GM12878 (cell line): Measurements from ENCODE around the gene WDR31. TPM values are rescaled to one million over a fixed set of nuclear protein-coding genes. Genes with fewer than 3 reads are reported as not detected.

ENCODE experiments used
- ATAC-seq: fragments of 200-7000 bp; cut with Tn5 transposase; 3 replicates; pipeline ENCODE4 v1.9.1; 2020; ENCODE audit warnings: mild to moderate bottlenecking, moderate library complexity
- BruUV-seq: library from RNA; stranded (reverse); fragments of 400-500 nt; replicated peaks from 2 replicates; lab custom pipeline; 2021; lab: Mats Ljungman, UMichigan
- CTCF ChIA-PET: fragments of 300-600 bp; sonication (Branson Sonifier 250); formaldehyde crosslinking; extraction: SDS; loops from one replicate; lab custom pipeline; 2021; ENCODE audit warnings: inconsistent platforms; lab: Yijun Ruan, JAX
- POLR2A ChIA-PET: fragments of 350-600 bp; formaldehyde crosslinking; extraction: SDS; loops from one replicate; lab custom pipeline; 2021; ENCODE audit warnings: inconsistent platforms; lab: Charles Lee
- RAD21 ChIA-PET: fragments of 300-600 bp; sonication (Branson Sonifier 250); formaldehyde crosslinking; loops from one replicate; lab custom pipeline; 2023; ENCODE audit warnings: antibody characterized with exemption; ENCODE audit not compliant: unreplicated experiment; lab: Charles Lee
- SMC1A ChIA-PET: fragments of 300-600 bp; sonication (Branson Sonifier 250); formaldehyde crosslinking; loops from one replicate; lab custom pipeline; 2023; ENCODE audit not compliant: unreplicated experiment, uncharacterized antibody; lab: Charles Lee
- DNase-seq: peaks from one replicate; pipeline ENCODE4 v3.0.0-alpha.2; 2011; ENCODE audit warnings: low read depth, low spot score
- FAIRE-seq: peaks from 3 replicates; lab custom pipeline; 2011; peaks lifted over from hg19 to GRCh38; lab: Jason Lieb, UNC
- H2AFZ ChIP-seq: 2 replicates; pipeline ENCODE4 v1.6.0; 2011; ENCODE audit warnings: low read depth, low read length, control low read depth; ENCODE audit not compliant: control insufficient read depth
- H3K27ac ChIP-seq: 2 replicates; pipeline ENCODE4 v1.5.1; 2011; ENCODE audit warnings: control low read depth; ENCODE audit not compliant: control insufficient read depth, insufficient read depth
- H3K27me3 ChIP-seq, 2 experiments: replicated peaks in 1 of 2; 2 replicates each; pipeline versions ENCODE4 v1.6.0 to v1.6.1; 2011; ENCODE audit warnings: low read length in 1 of 2; ENCODE audit not compliant: control insufficient read depth in 2 of 2, insufficient read depth in 2 of 2
- H3K36me3 ChIP-seq, 2 experiments: 2 replicates each; pipeline ENCODE4 v1.5.1; 2011; ENCODE audit warnings: low read length in 1 of 2; ENCODE audit not compliant: control insufficient read depth in 2 of 2, insufficient read depth in 2 of 2
- H3K4me1 ChIP-seq: 2 replicates; pipeline ENCODE4 v1.6.1; 2011; ENCODE audit warnings: mild to moderate bottlenecking, low read length, moderate library complexity, mixed read lengths; ENCODE audit not compliant: control insufficient read depth, insufficient read depth
- H3K4me2 ChIP-seq: 2 replicates; pipeline ENCODE4 v1.6.0; 2011; ENCODE audit warnings: control low read depth; ENCODE audit not compliant: control insufficient read depth, insufficient read depth
- H3K4me3 ChIP-seq: fragments of 200-600 bp; sonication (generic); 2 replicates; pipeline ENCODE4 v1.5.1; 2016
- H3K79me2 ChIP-seq: 2 replicates; pipeline ENCODE4 v1.6.0; 2011; ENCODE audit warnings: low read length; ENCODE audit not compliant: control insufficient read depth, insufficient read depth
- H3K9ac ChIP-seq: 2 replicates; pipeline ENCODE4 v1.8.0; 2011; ENCODE audit warnings: low read length, control low read depth, mixed read lengths; ENCODE audit not compliant: control insufficient read depth, insufficient read depth
- H3K9me3 ChIP-seq: replicated peaks from 3 replicates; pipeline ENCODE4 v1.5.1; 2011; ENCODE audit warnings: mild to moderate bottlenecking, low read length; ENCODE audit not compliant: control insufficient read depth, insufficient read depth
- H4K20me1 ChIP-seq: 2 replicates; pipeline ENCODE4 v1.6.0; 2011; ENCODE audit not compliant: control insufficient read depth, insufficient read depth
- HCFC1 ChIP-seq: fragments of 150-350 bp; IDR thresholded peaks from 2 replicates; pipeline ENCODE4 v1.6.1; 2014; ENCODE audit warnings: low read length
- NR2F1 ChIP-seq: fragments of 450-650 bp; conservative IDR thresholded peaks from 2 replicates; pipeline ENCODE4 v1.6.1; 2017; ENCODE audit warnings: mild to moderate bottlenecking
- SP1 ChIP-seq: IDR thresholded peaks from one replicate; pipeline ENCODE4 v1.6.1; 2011; ENCODE audit warnings: low read depth, low read length
- TAF1 ChIP-seq: IDR thresholded peaks from 2 replicates; pipeline ENCODE4 v1.6.1; 2011; ENCODE audit warnings: mild to moderate bottlenecking, low read depth, low read length, borderline replicate concordance
- TBL1XR1 ChIP-seq: IDR thresholded peaks from 2 replicates; pipeline ENCODE4 v1.6.1; 2012; ENCODE audit warnings: low read depth, low read length, improper control_type of control experiment
- YY1 ChIP-seq: IDR thresholded peaks from 2 replicates; pipeline ENCODE4 v1.6.1; 2011; ENCODE audit warnings: low read depth, mild to moderate bottlenecking, low read length
- WGBS: methylation state at CpG from one replicate; pipeline ENCODE4 v1.1.6; 2016; ENCODE audit warnings: low lambda C conversion rate; ENCODE audit not compliant: insufficient replicate concordance, insufficient coverage; ENCODE audit errors: missing lambda C conversion rate; 5-methylcytosine and 5-hydroxymethylcytosine counted together
- in situ Hi-C: fragments of 300-500 bp; cut with MboI; formaldehyde crosslinking; loops from 9 replicates; pipeline ENCODE4 v1.14.3; 2018; ENCODE audit warnings: mixed read lengths
- intact Hi-C: fragments of 100-400 bp; cut with micrococcal nuclease; formaldehyde crosslinking; loops from one replicate; pipeline ENCODE4 v1.14.2; 2022; ENCODE audit not compliant: unreplicated experiment
- polyA plus RNA-seq, 11 experiments: library from polyadenylated mRNA; depleted of rRNA in 4 of 11; unstranded in 6 of 11; stranded (reverse) in 5 of 11; fragments of >200 nt; fragmentation: Nextera tagmentation in 4 of 11; fragmentation: Illumina TruSeq in 1 of 11; extraction: Ambion mirVana in 4 of 11; extraction: Trizol in 1 of 11; gene quantifications; 1 replicate in 1 of 11; 2 replicates in 10 of 11; pipeline versions ENCODE4 v1.2.1 to v1.2.3, GENCODE V29; 2011 to 2016; ENCODE audit warnings: inconsistent platforms in 2 of 11, missing spikeins in 2 of 11, low read depth in 1 of 11
- total RNA-seq, 4 experiments: library from RNA; depleted of rRNA in 3 of 4; stranded (reverse); fragments of >200 nt in 3 of 4; fragmentation: Illumina TruSeq in 1 of 4; extraction: Trizol in 1 of 4; gene quantifications; 2 replicates each; pipeline versions ENCODE4 v1.2.1 to v1.2.3, GENCODE V29; 2013 to 2021
- TF ChIP-seq, protein P1 (sequence below): fragments of 450-650 bp; formaldehyde crosslinking; IDR thresholded peaks from 2 replicates; pipeline ENCODE4 v1.4.0; 2022; ENCODE audit warnings: mild to moderate bottlenecking, moderate library complexity

Gene WDR31
- total and polyA plus RNA-seq, 10 of the 15 experiments (the other 5 are each of a cell fraction or from before 2014, with no cell fraction given) = 0.26 to 1.7 (median 0.79) TPM

DNA sequence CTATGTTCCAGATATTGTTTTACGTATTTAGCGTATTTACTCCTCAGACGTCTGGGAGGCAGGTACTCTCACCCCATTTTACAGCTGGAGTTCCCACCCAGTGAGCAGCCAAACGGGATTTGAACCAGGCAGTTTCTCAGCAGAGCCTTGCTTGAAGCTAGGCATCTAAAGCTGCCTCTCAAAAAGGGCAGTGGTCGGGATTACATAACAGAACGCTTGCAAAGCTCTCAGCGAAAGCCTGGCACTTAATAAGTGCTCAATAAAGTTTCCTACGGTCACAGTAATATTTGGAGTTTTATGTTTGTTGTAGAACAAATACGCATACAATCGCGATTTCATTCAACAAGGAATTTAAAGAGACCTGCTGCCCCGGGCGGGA is 9.0 kb upstream of the WDR31 start (continued):
- TF ChIP-seq, protein P1, sequence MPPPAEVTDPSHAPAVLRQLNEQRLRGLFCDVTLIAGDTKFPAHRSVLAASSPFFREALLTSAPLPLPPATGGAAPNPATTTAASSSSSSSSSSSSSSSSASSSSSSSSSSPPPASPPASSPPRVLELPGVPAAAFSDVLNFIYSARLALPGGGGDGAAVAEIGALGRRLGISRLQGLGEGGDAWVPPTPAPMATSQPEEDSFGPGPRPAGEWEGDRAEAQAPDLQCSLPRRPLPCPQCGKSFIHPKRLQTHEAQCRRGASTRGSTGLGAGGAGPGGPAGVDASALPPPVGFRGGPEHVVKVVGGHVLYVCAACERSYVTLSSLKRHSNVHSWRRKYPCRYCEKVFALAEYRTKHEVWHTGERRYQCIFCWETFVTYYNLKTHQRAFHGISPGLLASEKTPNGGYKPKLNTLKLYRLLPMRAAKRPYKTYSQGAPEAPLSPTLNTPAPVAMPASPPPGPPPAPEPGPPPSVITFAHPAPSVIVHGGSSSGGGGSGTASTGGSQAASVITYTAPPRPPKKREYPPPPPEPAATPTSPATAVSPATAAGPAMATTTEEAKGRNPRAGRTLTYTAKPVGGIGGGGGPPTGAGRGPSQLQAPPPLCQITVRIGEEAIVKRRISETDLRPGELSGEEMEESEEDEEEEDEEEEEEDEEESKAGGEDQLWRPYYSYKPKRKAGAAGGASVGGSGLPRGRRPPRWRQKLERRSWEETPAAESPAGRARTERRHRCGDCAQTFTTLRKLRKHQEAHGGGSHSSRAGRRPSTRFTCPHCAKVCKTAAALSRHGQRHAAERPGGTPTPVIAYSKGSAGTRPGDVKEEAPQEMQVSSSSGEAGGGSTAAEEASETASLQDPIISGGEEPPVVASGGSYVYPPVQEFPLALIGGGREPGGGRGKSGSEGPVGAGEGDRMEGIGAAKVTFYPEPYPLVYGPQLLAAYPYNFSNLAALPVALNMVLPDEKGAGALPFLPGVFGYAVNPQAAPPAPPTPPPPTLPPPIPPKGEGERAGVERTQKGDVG (CRISPR knock-in tag) = no peak
- TF ChIP-seq YY1 (no peak), HCFC1 (no peak)

DNA sequence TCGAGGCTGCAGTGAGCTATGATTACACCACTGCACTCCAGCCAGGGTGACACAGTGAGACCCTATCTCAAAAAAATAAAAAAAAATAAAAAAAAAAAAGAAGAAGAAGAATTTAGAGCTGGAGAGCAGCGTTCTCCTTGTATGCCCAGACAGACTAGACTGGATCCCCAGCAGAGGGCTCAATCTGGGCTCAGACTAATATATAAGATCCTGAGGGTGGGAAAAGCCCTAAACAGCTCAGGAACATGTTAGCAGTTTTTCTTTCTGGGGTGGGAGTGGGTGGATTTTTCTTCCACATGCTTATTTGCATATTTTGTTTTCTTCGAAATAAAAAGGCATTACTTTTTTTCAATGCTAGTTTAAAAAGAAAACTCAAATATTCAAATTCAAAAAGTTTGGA is 8.4 kb upstream of the WDR31 start:
- RAD21 ChIA-PET = interaction anchor here (1.2 to 1.5 kb wide), 3 partner anchors 11 to 73 kb away, joined by 3 to 4 read pairs (median 3); partner anchors contain the start of genes ALAD and CDC26
- Histone ChIP-seq H3K27me3 (no peaks in the 10 kb centered on the region; a peak in 2 of 4 replicates), H3K27ac (no peak overlapping the region), H3K4me3 (no peak overlapping the region), H3K36me3 (no peaks in the 10 kb centered on the region), H3K9ac (no peak overlapping the region)
- intact Hi-C loops (no loop called here), in situ Hi-C loops (no loop called here)
- POLR2A ChIA-PET = interaction anchor here (1.3 kb wide), 1 partner anchor 13 kb away, joined by 3 read pairs; no protein-coding TSS in a partner anchor
- DNase-seq = no peak
- no peak for FAIRE-seq
- TF ChIP-seq NR2F1 (no peak), HCFC1 (no peak), TAF1 (no peak), SP1 (no peak), TBL1XR1 (no peak)
- TF ChIP-seq, all 136 proteins: peak for 0
- Histone ChIP-seq H3K4me2 (no peak overlapping the region), H3K9me3 (no peaks in the 10 kb centered on the region), H4K20me1 (no peaks in the 10 kb centered on the region), H2AFZ (no peak overlapping the region), H3K79me2 (no peaks in the 10 kb centered on the region), H3K4me1 (peaks cover 19% of the 10 kb centered on the region)
- WGBS = 41% methylated on average over 3 of the region's 3 CpGs
- CTCF ChIA-PET = interaction anchor here (0.9 to 1.5 kb wide), 6 partner anchors 9 to 309 kb away, joined by 3 to 5 read pairs (median 3); partner anchors contain the start of gene WDR31
- no TSS peak for BruUV-seq
- ATAC-seq = no peak
- SMC1A ChIA-PET = interaction anchor here (0.8 to 1.5 kb wide), 2 partner anchors 12 to 38 kb away, joined by 3 to 4 read pairs; no protein-coding TSS in a partner anchor
